Fibroblast of the aortic adventitia (primary cell): ENCODE data around the gene SIRT2. TPM values are rescaled to one million over a fixed set of nuclear protein-coding genes. Genes with fewer than 3 reads are reported as not detected.

Experiments used
- DNase-seq: peaks from one replicate; pipeline ENCODE4 v3.0.0-alpha.2; 2010; ENCODE audit warnings: low read depth
- H3K4me3 ChIP-seq: 2 replicates; pipeline ENCODE4 v1.5.1; 2011; ENCODE audit warnings: low read depth, mild to moderate bottlenecking, control low read depth, low read length, moderate library complexity
- CTCF ChIP-seq: IDR thresholded peaks from 2 replicates; pipeline ENCODE4 v1.5.1; 2011; ENCODE audit warnings: mild to moderate bottlenecking, low read length, control low read depth, inconsistent platforms; ENCODE audit not compliant: insufficient read depth
- total RNA-seq: library from RNA; depleted of rRNA; stranded (reverse); fragments of >200 nt; gene quantifications from 2 replicates; pipeline ENCODE4 v1.2.3, GENCODE V29; 2012; ENCODE audit warnings: low replicate concordance

SIRT2 gene
- total RNA-seq, 1 donor: 44.9 TPM

DNA sequence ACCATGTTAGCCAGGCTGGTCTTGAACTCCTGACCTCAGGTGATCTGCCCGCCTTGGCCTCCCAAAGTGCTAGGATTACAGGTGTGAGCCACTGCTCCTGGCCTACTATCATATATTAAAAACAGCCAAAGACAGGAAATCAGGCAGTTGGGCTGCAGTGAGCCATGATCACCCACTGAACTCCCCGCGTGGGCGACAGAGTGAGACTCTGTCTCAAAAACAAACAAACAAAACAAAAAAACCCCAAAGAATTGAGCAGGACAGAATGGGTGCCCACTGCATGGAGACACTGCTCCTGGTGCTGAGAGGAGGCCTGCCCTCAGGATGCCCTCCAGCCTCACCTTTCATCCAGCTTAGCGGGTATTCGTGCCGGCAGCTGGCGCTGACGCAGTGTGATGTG lies 16.1 kb downstream of the SIRT2 start:
- no peak for TF ChIP-seq CTCF
- DNase-seq: no peak

GRCh38 chr19:38880882-38881609 lies 18.4 kb downstream of the SIRT2 start:
- DNase-seq: no peak
- no peak overlapping the region for H3K4me3 ChIP-seq
- no peak for TF ChIP-seq CTCF

More for the DNA sequence above, 16.1 kb downstream of the SIRT2 start:
- no peak overlapping the region for H3K4me3 ChIP-seq

DNA sequence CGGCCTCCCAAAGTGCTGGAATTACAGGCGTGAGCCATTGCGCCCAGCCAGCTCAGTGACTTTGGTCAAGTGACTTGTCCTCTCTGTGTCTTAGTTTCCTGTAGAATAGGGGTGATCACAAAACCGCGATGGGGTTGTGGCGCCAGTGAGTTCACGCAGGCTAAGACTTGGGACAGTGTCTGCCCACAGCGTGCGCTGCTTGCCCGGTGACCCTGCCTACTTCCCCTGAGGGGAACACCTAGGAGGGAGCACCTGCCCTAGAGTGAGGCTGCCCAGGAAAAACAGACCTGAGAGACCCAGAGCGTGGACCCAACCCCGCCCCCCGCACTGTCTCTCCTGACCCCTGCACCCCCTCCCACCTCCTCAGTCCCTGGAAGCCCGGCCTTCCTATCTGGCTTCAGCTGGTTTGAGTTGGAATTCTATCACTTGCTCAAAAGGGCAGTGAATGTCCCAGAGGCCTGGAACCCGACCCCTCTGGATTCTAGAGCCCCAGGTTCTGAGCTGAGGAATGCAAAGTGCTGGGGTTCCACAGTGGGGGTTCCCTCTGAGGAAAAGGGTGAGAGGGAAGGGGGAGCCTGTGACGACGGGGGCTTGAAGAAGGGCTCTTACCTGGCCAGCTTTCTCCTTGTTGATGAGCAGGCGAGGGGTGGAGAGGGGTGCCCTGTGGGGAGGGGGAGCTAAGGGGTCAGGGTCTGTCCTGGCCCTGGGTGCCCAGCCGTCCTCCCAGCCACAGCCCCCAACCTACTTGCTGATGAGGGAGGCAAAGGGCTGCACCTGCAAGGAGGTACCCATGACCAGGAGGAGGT lies 19.1 kb downstream of the SIRT2 start:
- DNase-seq: no peak
- no peak for TF ChIP-seq CTCF

DNA sequence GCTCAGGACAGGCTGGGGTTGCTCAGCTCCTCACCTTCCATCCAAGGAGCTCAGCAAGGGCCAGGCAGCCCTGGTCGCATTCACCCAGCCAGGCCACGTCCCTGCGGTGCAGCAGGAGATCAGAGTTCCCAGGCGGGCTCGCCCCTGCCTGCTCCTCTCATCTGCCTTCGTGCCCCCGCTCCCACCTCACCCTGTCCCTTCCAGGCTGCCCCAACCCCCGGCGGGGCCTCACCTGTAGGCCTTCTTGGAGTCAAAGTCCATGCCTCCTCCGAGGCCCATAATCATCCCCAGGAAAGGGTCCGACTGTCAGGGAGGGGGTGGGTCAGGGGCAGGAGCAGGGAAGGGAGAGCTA lies 20.0 kb downstream of the SIRT2 start:
- TF ChIP-seq CTCF: no peak
- no peak overlapping the region for H3K4me3 ChIP-seq
- DNase-seq: no peak

More for the DNA sequence above, 19.1 kb downstream of the SIRT2 start:
- no peak overlapping the region for H3K4me3 ChIP-seq

GRCh38 chr19:38878575-38879399 lies 20.6 kb downstream of the SIRT2 start:
- no peak for DNase-seq
- TF ChIP-seq CTCF: no peak

DNA sequence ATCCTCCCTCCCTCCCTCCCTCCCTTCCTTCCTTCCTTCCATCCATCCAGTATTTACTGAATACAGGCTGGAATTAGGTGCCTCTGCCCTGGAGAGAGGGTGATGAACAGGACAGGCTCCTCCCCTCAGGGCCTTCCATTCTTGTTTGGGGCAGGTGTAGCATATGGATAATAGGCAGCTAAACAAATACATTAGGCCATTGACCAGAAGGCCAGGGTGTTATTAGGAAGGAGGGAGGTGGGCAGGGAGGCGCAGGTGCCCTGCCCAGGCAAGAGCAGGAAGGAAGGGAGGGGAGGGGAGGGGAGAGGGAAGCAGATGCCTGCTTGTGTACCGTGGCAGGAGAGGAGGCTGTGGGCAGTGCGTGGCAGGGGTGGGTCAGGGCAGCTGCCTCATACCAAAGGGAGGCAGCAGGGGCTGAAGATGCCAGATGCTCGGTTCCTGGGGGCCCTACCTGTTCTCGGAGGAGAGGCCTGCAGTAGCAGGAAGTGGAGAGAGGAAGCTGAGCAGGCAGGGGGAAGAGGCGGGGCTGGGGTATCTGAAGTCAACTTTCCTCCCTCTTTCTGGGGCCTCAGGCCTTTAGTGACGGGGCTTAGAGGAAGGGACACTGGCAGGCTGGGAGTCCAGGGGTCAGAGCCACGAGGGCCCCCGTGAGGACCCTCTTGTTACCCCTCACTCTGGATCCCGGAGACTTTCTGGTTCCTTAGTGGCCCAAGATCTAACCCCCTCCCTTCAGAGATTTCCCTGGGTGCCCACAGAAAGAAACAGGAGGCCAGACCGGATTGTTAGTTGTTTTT lies 21.4 kb downstream of the SIRT2 start, which contains the start of gene RINL:
TSS of gene RINL (minus strand) at position 495 of the 794 bp plus-strand sequence. CDS start 1,533 bp downstream, outside the sequence.
- no peak within 1 kb of the TSS for H3K4me3 ChIP-seq
- DNase-seq: no peak
- no peak for TF ChIP-seq CTCF

More at GRCh38 chr19:38878575-38879399, 20.6 kb downstream of the SIRT2 start:
- H3K4me3 ChIP-seq: no peak overlapping the region
